K562 (cell line): ENCODE measurements around the gene HNRNPA3. TPM values are rescaled to one million over a fixed set of nuclear protein-coding genes. Genes with fewer than 3 reads are reported as not detected.

ENCODE experiments used
- COPS2 ChIP-seq: fragments of 450-650 bp; conservative IDR thresholded peaks from 2 replicates; pipeline ENCODE4 v1.6.1; 2016; ENCODE audit warnings: mild to moderate bottlenecking, moderate library complexity
- CREM ChIP-seq: IDR thresholded peaks from 2 replicates; pipeline ENCODE4 v1.6.1; 2014; ENCODE audit warnings: antibody characterized with exemption, low read depth
- CUX1 ChIP-seq: fragments of 200-800 bp; sonication (Bioruptor generic); IDR thresholded peaks from 2 replicates; pipeline ENCODE4 v1.6.1; 2016; ENCODE audit warnings: missing genetic modification characterization, missing compliant biosample characterization
- GABPB2 ChIP-seq: fragments of 250-450 bp; sonication (Bioruptor Pico); conservative IDR thresholded peaks from 2 replicates; pipeline ENCODE4 v1.5.1; 2021; ENCODE audit warnings: mild to moderate bottlenecking
- HDAC6 ChIP-seq: IDR thresholded peaks from 2 replicates; pipeline ENCODE4 v1.6.1; 2012; ENCODE audit warnings: low read depth, mild to moderate bottlenecking, control low read depth, inconsistent platforms, low read length, moderate library complexity
- HDAC8 ChIP-seq: fragments of 450-650 bp; IDR thresholded peaks from 2 replicates; pipeline ENCODE4 v1.6.1; 2016; ENCODE audit warnings: mild to moderate bottlenecking, missing genetic modification characterization, moderate library complexity, missing compliant biosample characterization
- HMBOX1 ChIP-seq: sonication (generic); IDR thresholded peaks from 2 replicates; pipeline ENCODE4 v1.6.1; 2016
- KDM1A ChIP-seq, 2 experiments: fragments of 450-650 bp; IDR thresholded peaks; 2 replicates each; pipeline ENCODE4 v1.6.1; 2016; ENCODE audit warnings: mild to moderate bottlenecking in 2 of 2
- MYBL2 ChIP-seq, 2 experiments: fragments of 450-650 bp in 1 of 2; sonication (generic) in 1 of 2; formaldehyde crosslinking in 1 of 2; IDR thresholded peaks; 2 replicates each; pipeline versions ENCODE4 v1.6.1 to v1.8.1; 2017 to 2022; ENCODE audit warnings: borderline replicate concordance in 1 of 2, inconsistent platforms in 1 of 2, low read depth in 1 of 2, mild to moderate bottlenecking in 1 of 2, missing genetic modification reagents in 1 of 2, moderate library complexity in 1 of 2
- NR3C1 ChIP-seq: sonication (generic); formaldehyde crosslinking; IDR thresholded peaks from 2 replicates; pipeline ENCODE4 v1.8.1; 2022; ENCODE audit warnings: missing genetic modification reagents
- PRMT5 ChIP-seq: sonication (generic); formaldehyde crosslinking; IDR thresholded peaks from 2 replicates; pipeline ENCODE4 v1.5.0; 2020; ENCODE audit warnings: missing genetic modification reagents
- RBM34 ChIP-seq: fragments of 200-400 bp; formaldehyde crosslinking; IDR thresholded peaks from 2 replicates; pipeline ENCODE4 v1.6.1; 2018; ENCODE audit warnings: low read length, borderline replicate concordance; ENCODE audit not compliant: insufficient read depth
- RCOR1 ChIP-seq, 2 experiments: IDR thresholded peaks; 2 replicates each; pipeline ENCODE4 v1.6.1; 2012; ENCODE audit warnings: low read depth in 2 of 2, low read length in 2 of 2, borderline replicate concordance in 1 of 2, improper control_type of control experiment in 1 of 2
- SUPT5H ChIP-seq: fragments of 450-650 bp; IDR thresholded peaks from 2 replicates; pipeline ENCODE4 v1.6.1; 2016
- TAL1 ChIP-seq: fragments of 450-650 bp; IDR thresholded peaks from 2 replicates; pipeline ENCODE4 v1.6.1; 2016; ENCODE audit warnings: mild to moderate bottlenecking
- VEZF1 ChIP-seq: fragments of 200-800 bp; sonication (Bioruptor generic); IDR thresholded peaks from 2 replicates; pipeline ENCODE4 v1.6.1; 2017; ENCODE audit warnings: missing genetic modification characterization, missing compliant biosample characterization
- ZFPM2 ChIP-seq: fragments of 250-450 bp; sonication (Bioruptor Pico); IDR thresholded peaks from 2 replicates; pipeline ENCODE4 v1.5.1; 2022; ENCODE audit warnings: mild to moderate bottlenecking
- ZNF512 ChIP-seq: IDR thresholded peaks from 2 replicates; pipeline ENCODE4 v1.6.1; 2016; ENCODE audit warnings: missing genetic modification characterization, missing compliant biosample characterization
- ZNF77 ChIP-seq: fragments of 250-450 bp; sonication (Bioruptor Pico); IDR thresholded peaks from 2 replicates; pipeline ENCODE4 v1.5.0; 2020
- ZNF778 ChIP-seq: fragments of 450-650 bp; formaldehyde crosslinking; IDR thresholded peaks from 2 replicates; pipeline ENCODE4 v1.4.0; 2020; ENCODE audit warnings: mild to moderate bottlenecking, moderate library complexity
- ZNF830 ChIP-seq: fragments of 250-450 bp; sonication (Bioruptor Pico); IDR thresholded peaks from 2 replicates; pipeline ENCODE4 v1.5.0; 2021; ENCODE audit warnings: mild to moderate bottlenecking
- polyA plus RNA-seq, 8 experiments: library from polyadenylated mRNA; depleted of rRNA in 4 of 8; stranded (reverse) in 5 of 8; unstranded in 3 of 8; fragments of >200 nt; fragmentation: Nextera tagmentation in 2 of 8; fragmentation: Illumina TruSeq in 1 of 8; extraction: Ambion mirVana in 2 of 8; extraction: Trizol in 1 of 8; gene quantifications; 2 replicates each; pipeline versions ENCODE4 v1.2.1 to v1.2.3, GENCODE V29; 2011 to 2014; ENCODE audit warnings: inconsistent platforms in 1 of 8, missing spikeins in 1 of 8
- total RNA-seq, 7 experiments: library from RNA; depleted of rRNA in 6 of 7; stranded (reverse); fragments of >200 nt in 6 of 7; fragmentation: Illumina TruSeq in 2 of 7; extraction: Trizol in 2 of 7; gene quantifications; 2 replicates each; pipeline versions ENCODE4 v1.2.1 to v1.2.3, GENCODE V29; 2011 to 2021; ENCODE audit warnings: low replicate concordance in 1 of 7

Gene HNRNPA3
- total and polyA plus RNA-seq, 9 of the 15 experiments (the other 6 are each of a cell fraction or from before 2014, with no cell fraction given) = 72.8 to 428 (median 192) TPM

DNA sequence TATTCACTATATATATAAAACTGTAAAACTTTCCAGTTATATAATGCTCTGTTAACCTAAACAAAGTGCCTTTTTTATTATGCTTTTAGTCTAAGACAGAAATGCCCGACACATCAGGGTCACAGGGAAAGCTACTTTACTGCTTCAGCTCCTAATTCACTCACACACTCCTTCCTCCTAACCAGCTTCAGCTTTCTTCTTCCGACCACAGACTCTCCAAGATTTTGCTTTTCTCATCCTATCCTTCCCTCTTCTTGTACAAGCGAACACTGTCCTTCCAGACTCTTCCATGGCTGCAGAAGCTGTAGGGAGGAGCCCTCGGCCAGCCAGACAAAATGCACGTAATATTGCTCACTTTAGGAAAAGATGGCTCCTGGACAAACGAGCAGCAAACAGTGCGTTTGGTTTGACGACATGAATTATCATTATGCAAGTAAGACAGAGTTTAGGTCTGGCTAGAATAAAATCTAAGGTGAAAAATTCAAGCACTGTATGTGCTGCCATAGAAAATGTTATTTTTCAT, 47.5 kb upstream of the HNRNPA3 start (continued):
- TF ChIP-seq COPS2 (no peak), VEZF1 (CRISPR knock-in tag) (peak; percentile 28; the same call in 1 of the 2 replicates), ZNF778 (no peak), CUX1 (CRISPR knock-in tag) (0 out of 2 replicates have a peak, but pooled peaks have one; percentile 20), ZNF77 (CRISPR knock-in tag) (no peak), NR3C1 (CRISPR knock-in tag) (no peak), CREM (no peak), MYBL2 (IDR thresholded peaks at IDR 0.05; ENCODE audit: low read depth) (no peak), MYBL2 (CRISPR knock-in tag; IDR thresholded peaks at IDR 0.05; ENCODE audit: borderline replicate concordance) (no peak), ZNF830 (CRISPR knock-in tag) (peak; percentile 79; the same call in 1 of the 2 replicates), HDAC8 (no peak), SUPT5H (no peak), RBM34 (no peak), GABPB2 (CRISPR knock-in tag) (no peak), KDM1A (IDR thresholded peaks at IDR 0.05) (no peak), ZFPM2 (CRISPR knock-in tag) (0 out of 2 replicates have a peak, but pooled peaks have one; percentile 12), HDAC6 (no peak), TAL1 (no peak), HMBOX1 (no peak), ZNF512 (tag) (no peak; the same call in 1 of the 2 replicates), RCOR1 (IDR thresholded peaks at IDR 0.05; ENCODE audit: borderline replicate concordance in 1 of 2, low read depth in 2 of 2, low read length in 2 of 2) (no peak), PRMT5 (no peak)
